ENCODE measurements around the gene OSBPL10.

Gene OSBPL10

DNA sequence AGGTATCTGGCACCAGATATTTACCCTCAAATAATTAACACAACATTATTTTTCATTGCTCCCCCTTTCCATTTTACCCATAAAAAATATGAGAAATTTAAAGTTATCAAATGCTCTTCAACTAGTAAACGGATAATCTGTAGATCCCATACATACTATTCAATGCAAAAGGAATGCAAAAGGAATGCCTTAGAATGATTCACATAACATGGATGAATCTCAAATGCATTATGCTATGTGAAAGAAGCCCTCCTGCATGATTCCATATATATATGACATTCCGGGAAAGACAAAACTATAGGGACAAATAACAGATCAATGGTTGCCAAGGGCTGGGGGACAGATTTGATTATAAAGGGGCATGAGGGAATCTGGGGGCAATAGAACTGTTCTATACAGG is 252.7 kb downstream of the OSBPL10 start:
- no peak for DNase-seq

DNA sequence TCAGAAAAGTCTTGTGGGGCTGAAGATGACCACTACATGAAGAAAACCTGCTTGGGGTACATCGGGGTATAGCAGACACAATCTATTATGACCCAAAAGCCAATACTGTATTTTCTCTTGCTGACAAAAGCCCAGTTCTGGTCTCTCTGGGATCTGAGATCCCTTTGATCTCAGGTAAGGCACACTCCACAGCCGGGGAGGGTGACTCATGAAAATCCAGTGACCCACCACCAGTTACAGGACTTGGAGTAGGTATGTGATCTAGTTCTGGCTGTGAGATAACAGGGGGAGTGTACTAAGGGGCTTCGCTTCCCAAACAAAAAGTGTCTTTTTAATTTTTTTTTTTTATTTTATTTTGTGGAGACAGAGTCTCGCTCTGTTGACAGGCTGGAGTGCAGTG is 255.1 kb downstream of the OSBPL10 start:
- no peak for DNase-seq

DNA sequence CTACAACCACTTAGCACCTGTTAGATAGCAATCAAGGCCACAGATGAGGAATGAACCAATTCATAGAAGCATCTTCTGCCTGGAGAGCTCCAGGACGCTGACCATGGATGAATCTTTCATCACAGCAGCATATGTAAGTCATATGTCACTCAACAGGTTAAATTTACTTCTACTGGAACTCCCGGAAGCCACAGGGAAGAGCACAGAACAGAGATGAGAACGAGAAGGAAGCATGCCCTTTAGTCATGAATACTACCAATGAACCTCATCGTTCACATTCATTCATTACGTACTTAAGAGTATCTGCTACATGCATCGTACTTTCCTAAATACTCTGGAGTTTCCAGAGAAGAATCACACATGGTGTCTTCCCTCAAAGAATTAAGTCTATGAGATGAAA is 255.5 kb downstream of the OSBPL10 start:
- DNase-seq: no peak

DNA sequence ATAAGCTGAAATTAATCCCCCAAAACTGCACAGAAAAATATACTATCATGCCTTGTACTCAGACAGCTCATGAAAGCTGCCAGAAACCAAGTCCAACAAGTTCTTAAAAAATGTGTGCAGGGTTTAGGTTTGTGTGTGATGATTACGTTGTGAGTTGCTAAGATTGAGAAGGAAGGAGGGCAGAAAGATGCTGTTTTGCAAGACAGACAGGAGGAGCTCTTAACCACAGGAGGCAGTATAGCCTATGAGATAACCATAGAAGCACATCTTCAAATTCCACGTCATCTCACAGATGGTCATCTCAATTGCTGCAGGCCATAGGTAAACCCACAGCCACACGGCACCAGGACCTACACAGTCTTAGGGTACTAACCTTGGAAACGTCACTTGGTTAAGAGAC is 256.4 kb downstream of the OSBPL10 start:
- DNase-seq: peak; percentile 30

- DNase-seq: no peak
Observed at GRCh38 chr3:31724116-31724515, 256.9 kb downstream of the OSBPL10 start.

GRCh38 chr3:31723701-31724100 is 257.4 kb downstream of the OSBPL10 start:
- DNase-seq: no peak

DNA sequence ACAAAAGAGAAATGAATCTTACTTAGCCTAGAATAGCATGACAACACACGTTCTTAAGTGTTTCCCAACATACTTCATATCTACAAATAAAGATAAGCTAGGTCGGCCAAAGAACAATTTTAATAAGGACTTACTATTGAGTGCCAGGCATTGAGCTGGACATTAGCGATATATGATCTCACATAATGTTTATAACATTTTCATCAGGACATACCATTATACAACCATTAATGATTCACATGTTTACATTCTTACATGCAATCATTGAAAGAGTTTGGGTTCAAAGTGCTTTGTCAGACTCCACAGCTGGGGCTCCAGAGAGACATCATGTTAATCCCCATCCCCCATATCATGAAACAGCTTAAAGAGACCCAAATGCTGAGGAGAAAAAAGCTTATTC is 259.4 kb downstream of the OSBPL10 start:
- no peak for DNase-seq

DNA sequence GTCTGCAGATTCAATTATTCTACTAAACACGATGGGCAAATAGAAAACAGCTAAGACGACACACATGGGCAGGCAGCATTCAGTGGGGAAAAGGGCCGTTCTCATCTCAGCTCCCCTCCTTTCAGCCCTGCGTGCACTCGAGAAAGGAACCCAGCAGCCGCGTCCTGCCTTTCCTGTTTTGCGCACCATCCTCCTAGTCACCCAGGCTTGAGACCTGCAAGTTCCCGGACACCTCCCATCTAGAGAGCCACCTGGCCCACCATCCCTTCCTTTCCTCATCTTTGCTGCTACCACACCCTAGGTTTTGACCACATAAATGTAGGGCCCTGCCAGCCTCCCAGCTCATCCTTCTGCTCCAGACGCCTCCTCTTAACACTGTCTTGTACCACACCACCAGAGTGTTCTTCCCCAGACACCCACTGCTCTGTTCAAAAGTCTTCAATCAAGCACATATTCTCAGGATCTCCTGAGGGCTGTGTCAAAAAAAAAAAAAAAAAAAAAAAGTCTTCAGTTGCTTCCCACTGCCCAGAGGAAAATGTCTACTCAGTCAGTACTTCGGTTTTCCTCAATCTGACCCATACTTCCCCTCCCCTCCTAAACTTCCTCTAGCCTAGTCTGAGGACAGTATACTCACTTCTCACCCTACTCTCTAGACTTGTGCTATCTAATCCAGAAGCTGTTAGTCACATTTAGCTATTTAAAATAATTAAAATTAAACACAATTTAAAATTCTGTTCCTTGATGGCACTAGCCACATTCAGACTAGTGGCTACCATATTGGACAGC is 266.4 kb downstream of the OSBPL10 start:
- no peak for DNase-seq

DNA sequence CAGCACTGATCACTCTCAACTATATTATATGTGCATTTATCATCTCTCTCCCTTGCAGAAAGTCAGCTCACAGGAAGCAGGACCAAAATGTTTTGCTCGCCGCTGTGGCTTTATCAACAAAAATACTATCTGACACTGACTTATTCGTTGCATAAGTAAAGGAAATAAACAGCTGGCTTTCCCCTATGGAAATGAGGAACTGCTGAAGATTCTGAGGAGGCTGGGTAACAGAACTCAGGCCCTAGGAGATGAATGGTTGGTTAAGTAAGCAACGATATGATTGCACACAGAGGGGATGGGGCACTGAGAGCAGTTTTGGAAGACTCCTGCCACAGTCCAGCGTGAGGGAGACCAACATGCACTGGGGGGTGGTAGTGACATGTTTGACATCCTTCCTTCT is 267.2 kb downstream of the OSBPL10 start:
- DNase-seq: no peak

DNA sequence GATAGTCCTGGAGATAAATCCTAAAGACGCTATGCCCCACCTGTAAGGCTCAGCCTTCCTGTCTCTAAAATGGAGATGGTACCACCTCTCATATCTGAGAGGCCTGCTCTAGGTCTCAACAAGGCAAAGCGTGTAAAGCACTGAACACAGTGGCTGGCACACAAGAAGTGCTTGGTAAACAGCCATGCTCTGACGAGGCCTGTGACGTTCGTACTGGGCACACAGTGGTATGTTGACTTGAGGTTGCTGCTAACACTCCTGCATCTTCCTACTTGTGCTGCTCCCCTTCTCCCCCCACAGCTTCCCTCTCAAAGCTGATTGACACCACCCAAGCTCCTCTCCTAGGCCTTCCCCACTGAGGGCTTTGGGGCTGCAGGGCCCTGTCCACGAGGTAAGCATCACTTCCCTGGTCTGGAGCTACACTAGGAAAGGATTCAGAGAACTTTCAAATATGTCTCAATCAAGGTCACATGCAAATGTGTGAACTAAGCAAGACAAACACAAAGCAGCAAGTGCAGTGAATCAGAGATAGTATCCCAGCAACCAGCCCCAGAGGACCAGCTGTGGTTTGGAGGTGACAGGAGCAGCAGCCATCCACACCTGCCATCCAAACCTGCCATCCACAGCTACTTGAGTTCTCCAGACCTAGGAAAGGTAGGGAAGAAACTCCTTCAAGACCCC is 270.8 kb downstream of the OSBPL10 start:
- no peak for DNase-seq

DNA sequence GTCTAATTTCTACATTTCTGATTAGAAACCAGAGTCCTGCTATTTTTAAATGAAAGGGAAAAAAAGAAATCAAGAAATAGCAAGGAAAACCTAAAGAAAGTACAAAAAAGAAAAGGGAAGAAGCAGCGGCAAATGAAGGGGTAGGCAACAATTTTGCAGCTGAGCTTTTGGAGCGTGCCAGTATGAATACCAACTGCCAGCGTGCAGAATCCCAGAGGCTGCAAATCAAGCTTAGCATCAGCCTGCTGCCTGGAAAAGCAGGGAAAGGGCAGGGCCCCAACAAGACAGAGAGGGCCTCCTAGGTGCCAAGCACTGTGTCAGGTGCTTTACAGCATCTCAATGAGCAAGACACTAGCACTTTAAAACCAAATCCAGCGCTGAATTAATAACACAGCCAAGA is 271.5 kb downstream of the OSBPL10 start:
- no peak for DNase-seq

- no peak for DNase-seq
Observed at GRCh38 chr3:31709005-31709404, 272.1 kb downstream of the OSBPL10 start.

DNA sequence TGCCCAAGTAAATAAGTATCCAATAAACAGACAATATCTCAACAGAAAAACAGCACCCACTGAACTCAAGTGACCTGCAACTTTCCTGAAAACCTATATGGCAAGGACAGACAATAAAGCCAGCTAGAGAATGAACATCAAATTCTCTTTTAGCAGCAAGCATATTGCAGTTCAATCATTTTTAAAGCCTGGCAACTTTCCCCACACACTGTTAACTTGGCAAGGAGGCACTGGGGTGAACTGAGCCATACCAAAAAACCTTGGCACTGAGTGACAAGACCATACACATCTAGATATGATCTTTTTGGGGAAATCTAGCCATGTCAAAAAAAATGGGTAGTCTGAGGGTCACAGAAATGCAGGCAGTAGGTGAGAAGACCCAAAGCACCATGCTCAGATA is 273.8 kb downstream of the OSBPL10 start:
- no peak for DNase-seq

DNA sequence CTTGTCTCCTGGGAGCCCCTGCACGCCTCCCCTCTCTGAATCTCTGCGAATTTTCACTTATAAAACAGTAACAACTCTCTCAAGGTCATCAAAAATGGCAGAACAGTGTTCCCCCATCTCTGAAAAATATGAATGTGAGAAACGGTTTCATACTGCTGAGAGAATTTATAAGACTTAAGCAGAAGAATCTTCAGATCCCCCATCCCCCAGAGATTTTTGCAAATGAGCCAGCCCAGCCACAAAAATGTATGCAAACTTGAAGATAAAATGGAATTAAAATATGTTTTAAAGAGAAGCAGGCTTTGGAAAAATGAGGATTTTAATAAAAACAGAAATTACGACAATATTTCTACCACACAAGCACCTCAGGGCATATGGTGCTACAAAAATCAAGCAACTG is 275.3 kb downstream of the OSBPL10 start:
- DNase-seq: no peak

DNA sequence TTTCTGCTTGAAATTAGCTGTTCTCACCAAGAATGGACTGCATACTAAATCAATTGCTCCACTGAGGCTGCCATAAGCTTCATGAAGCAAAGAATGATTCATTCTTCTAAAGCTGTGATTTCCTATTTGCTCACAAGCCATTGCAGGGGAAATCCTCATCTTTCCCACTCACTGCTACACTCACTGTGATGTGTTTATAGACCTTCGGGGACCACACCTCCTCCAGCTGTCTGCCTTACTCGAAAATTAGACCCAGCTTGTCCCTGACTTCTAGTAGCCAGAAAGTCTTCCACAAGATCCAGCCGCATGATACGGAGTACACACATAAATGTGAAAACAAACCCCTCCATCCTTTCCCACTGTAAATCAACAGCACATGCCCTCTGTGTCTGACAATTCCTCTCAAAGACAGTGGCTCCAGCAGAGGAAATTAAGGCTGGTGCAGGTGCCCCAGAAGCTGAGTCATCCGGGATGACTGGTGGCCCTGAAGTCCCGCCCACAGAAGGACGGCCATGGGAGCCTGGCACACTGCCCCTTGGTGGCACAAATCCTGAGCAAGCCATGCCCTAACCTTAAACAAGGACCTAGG is 276.4 kb downstream of the OSBPL10 start:
- peak; percentile 54 for DNase-seq

DNA sequence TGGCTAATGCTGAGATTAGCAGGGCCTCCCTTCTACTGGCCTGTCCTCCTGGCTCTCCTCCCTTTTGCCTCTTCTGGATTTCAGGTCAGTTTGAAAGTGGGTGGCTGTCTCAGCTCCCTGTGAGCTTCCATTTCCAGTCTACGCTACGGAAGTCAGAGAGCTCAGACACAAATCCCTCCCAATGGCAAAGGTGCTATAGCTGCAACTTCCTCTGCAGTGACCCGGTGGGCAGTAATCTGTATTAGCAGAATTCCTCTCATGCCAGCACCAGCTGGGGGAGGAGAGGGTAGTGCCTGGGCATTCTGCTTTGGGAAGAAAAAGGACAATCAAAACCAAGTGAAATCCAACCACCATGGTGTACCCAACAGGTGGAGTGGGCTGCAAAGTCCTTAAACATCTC is 276.9 kb downstream of the OSBPL10 start:
- DNase-seq: no peak

DNA sequence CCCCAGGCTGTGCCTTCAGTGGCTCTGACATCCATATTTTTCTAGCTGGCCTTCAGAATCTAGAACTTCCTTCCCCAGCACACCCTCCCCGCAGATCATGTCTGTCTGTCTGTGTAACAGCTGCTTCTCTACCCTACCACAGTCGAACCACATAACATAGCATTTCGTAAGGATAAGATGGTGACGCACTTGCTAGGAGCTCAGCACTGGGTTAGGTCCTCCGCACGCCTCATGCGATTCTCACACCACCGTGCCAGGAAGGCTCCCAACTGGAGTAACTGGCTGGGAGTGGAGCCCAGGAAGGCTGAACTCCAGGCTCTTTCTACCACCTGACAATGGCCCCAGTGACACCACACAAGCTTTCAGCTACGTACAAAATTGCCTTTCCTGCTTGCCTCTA is 279.8 kb downstream of the OSBPL10 start:
- DNase-seq: no peak

GRCh38 chr3:31699309-31699953 is 281.6 kb downstream of the OSBPL10 start:
- DNase-seq: no peak

GRCh38 chr3:31696815-31697548 is 284.1 kb downstream of the OSBPL10 start:
- DNase-seq: no peak

GRCh38 chr3:31696009-31696297 is 285.1 kb downstream of the OSBPL10 start:
- no peak for DNase-seq

DNA sequence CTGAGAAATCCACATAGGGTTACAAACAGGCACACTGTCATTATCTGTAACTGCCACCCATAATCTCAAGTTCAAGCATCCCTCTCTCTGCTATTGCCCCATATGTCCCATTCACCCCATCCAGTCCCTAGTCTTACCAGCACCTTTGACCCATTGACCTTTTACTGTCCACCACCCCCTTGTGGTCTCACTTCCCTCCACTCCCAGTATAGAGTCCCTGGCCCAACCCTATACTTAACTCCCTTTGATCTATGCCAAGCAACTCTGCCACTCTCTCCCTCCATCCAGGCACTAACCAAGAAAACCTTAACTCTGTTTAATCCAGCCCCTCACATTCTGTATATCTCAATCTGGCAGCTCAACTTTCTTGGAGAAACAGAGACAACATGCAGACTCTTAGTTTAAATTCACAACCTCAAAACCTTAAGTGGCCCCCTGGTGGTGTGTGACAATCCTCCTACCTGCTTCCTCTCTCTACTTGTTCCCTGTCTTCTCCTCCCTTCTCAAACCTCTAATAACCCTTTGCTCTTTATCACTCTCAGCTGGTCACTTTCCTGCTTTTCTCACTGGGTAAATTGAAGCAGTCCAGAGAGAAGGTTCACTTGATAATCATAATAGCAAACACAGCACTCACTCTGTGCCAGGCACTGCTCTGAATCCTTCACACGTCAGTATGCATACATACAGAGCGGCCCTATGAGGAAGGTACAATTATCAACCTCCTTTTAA is 285.6 kb downstream of the OSBPL10 start:
- DNase-seq: peak; percentile 12

GRCh38 chr3:31693346-31693745 is 287.7 kb downstream of the OSBPL10 start:
- DNase-seq: no peak

DNA sequence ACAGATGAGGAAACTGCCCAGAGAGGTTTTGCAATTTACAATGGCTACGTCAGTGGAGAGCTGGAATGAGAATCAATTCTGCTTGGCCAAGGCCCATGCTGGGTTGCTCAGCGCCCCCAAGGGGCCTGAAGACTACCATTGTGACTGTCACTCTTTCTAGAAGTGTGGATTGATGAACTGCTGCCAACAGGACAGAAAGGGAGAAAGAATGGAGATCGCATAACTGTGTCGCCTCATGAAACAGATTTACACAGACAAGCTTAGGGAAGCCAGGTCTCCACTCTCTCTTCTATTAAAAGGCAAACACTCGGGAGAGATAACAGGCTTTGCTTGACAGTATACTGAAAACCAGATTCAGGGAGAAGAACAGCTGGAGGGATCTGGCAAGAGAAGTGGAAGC is 288.3 kb downstream of the OSBPL10 start:
- DNase-seq: no peak

All from activated CD4-positive, alpha-beta T cell treated with anti-CD3 and anti-CD28 coated beads, Interleukin-2, Interleukin-6, amounts not matched to agents 100 ng/mL and 50 ng/mL, durations not matched to agents 16 hours and 8 hours (primary cell).